Neural cell (in vitro differentiated cells): ENCODE measurements around the gene MEAK7. TPM values are rescaled to one million over a fixed set of nuclear protein-coding genes. Genes with fewer than 3 reads are reported as not detected.

Experiments
- H2AFZ ChIP-seq: fragments of 200-600, 300-800 bp; sonication (generic), shearing (Covaris generic); 2 replicates; pipeline ENCODE4 v1.6.0; 2014; ENCODE audit warnings: low read depth, mild to moderate bottlenecking, antibody characterized with exemption, low read length, moderate library complexity
- H3F3A ChIP-seq: fragments of 200-600 bp; shearing (Covaris generic); 2 replicates; pipeline ENCODE4 v1.6.1; 2016; ENCODE audit warnings: mild to moderate bottlenecking, moderate library complexity, mixed read lengths, antibody characterized with exemption, low read length; ENCODE audit not compliant: insufficient read depth, poor library complexity, severe bottlenecking
- H3K27ac ChIP-seq: fragments of 200-600, 300-800 bp; sonication (generic), shearing (Covaris generic); 2 replicates; pipeline ENCODE4 v1.5.1; 2014; ENCODE audit warnings: mild to moderate bottlenecking, low read length, moderate library complexity
- H3K27me3 ChIP-seq: fragments of 300-800, 200-600 bp; sonication (generic), shearing (Covaris generic); 2 replicates; pipeline ENCODE4 v1.6.0; 2014; ENCODE audit warnings: mild to moderate bottlenecking, low read depth, low read length, moderate library complexity; ENCODE audit not compliant: insufficient read depth
- H3K36me3 ChIP-seq: fragments of 300-800, 200-600 bp; sonication (generic), shearing (Covaris generic); 2 replicates; pipeline ENCODE4 v1.5.1; 2014; ENCODE audit warnings: mild to moderate bottlenecking, antibody characterized with exemption, low read length, moderate library complexity; ENCODE audit not compliant: insufficient read depth
- H3K4me2 ChIP-seq: fragments of 300-800, 200-600 bp; sonication (generic), shearing (Covaris generic); 2 replicates; pipeline ENCODE4 v1.6.0; 2014; ENCODE audit warnings: mild to moderate bottlenecking, low read length
- H3K4me3 ChIP-seq: fragments of 300-800, 200-600 bp; sonication (generic), shearing (Covaris generic); 2 replicates; pipeline ENCODE4 v1.5.1; 2014; ENCODE audit warnings: mild to moderate bottlenecking, low read length, moderate library complexity
- H3K79me2 ChIP-seq: fragments of 200-600 bp; shearing (Covaris generic); replicated peaks from 2 replicates; pipeline ENCODE4 v1.6.0; 2014; ENCODE audit warnings: mild to moderate bottlenecking, low read length, moderate library complexity; ENCODE audit not compliant: insufficient read depth
- H3K9ac ChIP-seq: fragments of 300-800, 200-600 bp; sonication (generic), shearing (Covaris generic); 2 replicates; pipeline ENCODE4 v1.6.1; 2016; ENCODE audit warnings: mild to moderate bottlenecking, low read length, mixed read lengths
- H3K9me2 ChIP-seq: fragments of 200-600 bp; shearing (Covaris generic); 2 replicates; pipeline ENCODE4 v1.6.1; 2016; ENCODE audit warnings: mild to moderate bottlenecking, low read length, mixed read lengths; ENCODE audit not compliant: insufficient read depth
- H3K9me3 ChIP-seq: fragments of 200-600, 300-800 bp; sonication (generic), shearing (Covaris generic); 2 replicates; pipeline ENCODE4 v1.6.1; 2016; ENCODE audit warnings: mild to moderate bottlenecking, mixed run types, low read length, moderate library complexity, mixed read lengths
- H4K20me1 ChIP-seq: fragments of 200-600 bp; shearing (Covaris generic); 2 replicates; pipeline ENCODE4 v1.6.1; 2016; ENCODE audit warnings: mild to moderate bottlenecking, mixed run types; ENCODE audit not compliant: insufficient read depth
- CTCF ChIP-seq: fragments of 450-650 bp; IDR thresholded peaks from 2 replicates; pipeline ENCODE4 v1.5.1; 2014; ENCODE audit warnings: antibody characterized with exemption, mild to moderate bottlenecking, moderate library complexity; ENCODE audit not compliant: poor library complexity, severe bottlenecking
- EP300 ChIP-seq: fragments of 450-650 bp; conservative IDR thresholded peaks from 2 replicates; pipeline ENCODE4 v1.6.1; 2014; ENCODE audit warnings: antibody characterized with exemption, mild to moderate bottlenecking, moderate library complexity; ENCODE audit not compliant: poor library complexity, severe bottlenecking
- EZH2 ChIP-seq: fragments of 200-600, 300-800 bp; shearing (Covaris generic), sonication (generic); IDR thresholded peaks from 2 replicates; pipeline ENCODE4 v1.6.1; 2014; ENCODE audit warnings: antibody characterized with exemption, low read length, borderline replicate concordance, mild to moderate bottlenecking; ENCODE audit not compliant: insufficient read depth, poor library complexity, severe bottlenecking
- MXI1 ChIP-seq: fragments of 450-650 bp; conservative IDR thresholded peaks from 2 replicates; pipeline ENCODE4 v1.6.1; 2014; ENCODE audit warnings: antibody characterized with exemption, mild to moderate bottlenecking; ENCODE audit not compliant: poor library complexity, severe bottlenecking
- POLR2AphosphoS5 ChIP-seq: IDR thresholded peaks from 2 replicates; pipeline ENCODE4 v1.6.1; 2012
- RAD21 ChIP-seq: fragments of 450-650 bp; conservative IDR thresholded peaks from 2 replicates; pipeline ENCODE4 v1.6.1; 2014; ENCODE audit warnings: antibody characterized with exemption, mild to moderate bottlenecking, moderate library complexity
- REST ChIP-seq: IDR thresholded peaks from 2 replicates; pipeline ENCODE4 v1.6.1; 2012; ENCODE audit warnings: borderline replicate concordance
- SMC3 ChIP-seq: fragments of 450-650 bp; conservative IDR thresholded peaks from 2 replicates; pipeline ENCODE4 v1.6.1; 2014; ENCODE audit warnings: antibody characterized with exemption, mild to moderate bottlenecking, moderate library complexity; ENCODE audit not compliant: poor library complexity
- TAF1 ChIP-seq: IDR thresholded peaks from 2 replicates; pipeline ENCODE4 v1.6.1; 2012; ENCODE audit warnings: low read depth
- polyA plus RNA-seq: library from polyadenylated mRNA; depleted of rRNA; stranded (reverse); fragments of >200 nt; gene quantifications from 2 replicates; pipeline ENCODE4 v1.2.3, GENCODE V29; 2014

The MEAK7 gene
- polyA plus RNA-seq, 1 donor from 2014 or later, result 12.4 TPM

- TF ChIP-seq SMC3 (no peak), POLR2AphosphoS5 (no peak), EZH2 (no peak), CTCF (no peak), EP300 (no peak), TAF1 (no peak), REST (no peak), RAD21 (no peak), MXI1 (no peak)
These were observed 27.8 kb upstream of the MEAK7 start for GRCh38 chr16:84532291-84532724.

GRCh38 chr16:84531671-84532111 is 27.2 kb upstream of the MEAK7 start:
- Histone ChIP-seq H3K4me2 (no peak overlapping the region), H2AFZ (no peak overlapping the region), H3K9ac (no peak overlapping the region), H3K9me3 (no peaks in the 10 kb centered on the region), H3K36me3 (no peaks in the 10 kb centered on the region), H3F3A (no peaks in the 10 kb centered on the region), H3K9me2 (no peaks in the 10 kb centered on the region), H4K20me1 (no peaks in the 10 kb centered on the region), H3K27ac (no peak overlapping the region), H3K79me2 (no peaks in the 10 kb centered on the region), H3K27me3 (no peaks in the 10 kb centered on the region), H3K4me3 (no peak overlapping the region)
- no peak for TF ChIP-seq RAD21
- TF ChIP-seq TAF1, result no peak
- TF ChIP-seq REST, result no peak
- TF ChIP-seq POLR2AphosphoS5, result no peak
- TF ChIP-seq EZH2, result no peak
- TF ChIP-seq MXI1, result no peak
- TF ChIP-seq SMC3, result no peak
- TF ChIP-seq CTCF, result no peak
- no peak for TF ChIP-seq EP300

More at GRCh38 chr16:84532291-84532724, 27.8 kb upstream of the MEAK7 start:
- no peaks in the 10 kb centered on the region for H3K79me2 ChIP-seq
- H3K36me3 ChIP-seq, result no peaks in the 10 kb centered on the region
- H3F3A ChIP-seq, result no peaks in the 10 kb centered on the region
- no peak overlapping the region for H3K9ac ChIP-seq
- H2AFZ ChIP-seq, result no peak overlapping the region
- H3K27me3 ChIP-seq, result no peaks in the 10 kb centered on the region
- H3K27ac ChIP-seq, result no peak overlapping the region
- no peaks in the 10 kb centered on the region for H3K9me2 ChIP-seq
- H4K20me1 ChIP-seq, result no peaks in the 10 kb centered on the region
- no peak overlapping the region for H3K4me3 ChIP-seq
- no peaks in the 10 kb centered on the region for H3K9me3 ChIP-seq
- no peak overlapping the region for H3K4me2 ChIP-seq
